ENCODE measurements around the gene ITPKA.

Gene ITPKA

DNA sequence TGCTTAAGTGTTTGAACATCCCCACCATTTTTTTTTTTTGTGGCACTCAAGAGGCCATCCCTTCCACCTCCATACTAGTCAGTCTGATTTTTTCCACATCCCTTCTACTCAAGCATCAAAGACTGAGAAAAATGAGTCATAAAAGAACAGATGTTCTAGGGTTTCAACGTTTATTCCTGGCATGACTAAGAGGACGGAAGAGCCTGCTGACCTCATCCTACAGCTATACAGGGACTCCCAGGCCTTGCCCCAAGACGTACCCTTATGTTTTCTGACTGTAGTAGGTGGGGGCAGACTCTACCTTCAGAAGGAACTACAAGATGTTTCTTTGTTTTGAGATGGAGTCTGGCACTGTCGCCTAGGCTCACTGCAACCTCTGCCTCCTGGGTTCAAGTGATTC, 3.3 kb upstream of the ITPKA start:
- DNase-seq = no peak

DNA sequence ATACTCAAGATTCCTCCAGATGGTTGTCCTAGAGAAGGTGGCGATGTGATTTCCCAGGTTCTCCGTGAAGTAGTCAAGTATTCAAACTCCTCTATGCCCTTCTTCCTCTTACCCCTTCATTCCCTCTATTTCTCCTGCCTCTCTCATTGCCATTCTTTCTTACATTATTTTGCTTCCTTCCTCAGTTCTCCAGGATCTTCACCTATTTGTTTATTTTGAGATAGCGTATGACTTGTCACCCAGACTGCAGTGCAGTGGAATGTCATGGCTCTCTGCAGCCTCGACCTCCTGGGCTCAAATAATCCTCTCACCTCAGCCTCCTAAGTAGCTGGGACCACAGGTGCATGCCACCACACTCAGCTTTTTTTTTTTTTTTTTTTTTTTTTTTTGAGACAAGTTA, 1.8 kb upstream of the ITPKA start:
- no peak for DNase-seq

DNA sequence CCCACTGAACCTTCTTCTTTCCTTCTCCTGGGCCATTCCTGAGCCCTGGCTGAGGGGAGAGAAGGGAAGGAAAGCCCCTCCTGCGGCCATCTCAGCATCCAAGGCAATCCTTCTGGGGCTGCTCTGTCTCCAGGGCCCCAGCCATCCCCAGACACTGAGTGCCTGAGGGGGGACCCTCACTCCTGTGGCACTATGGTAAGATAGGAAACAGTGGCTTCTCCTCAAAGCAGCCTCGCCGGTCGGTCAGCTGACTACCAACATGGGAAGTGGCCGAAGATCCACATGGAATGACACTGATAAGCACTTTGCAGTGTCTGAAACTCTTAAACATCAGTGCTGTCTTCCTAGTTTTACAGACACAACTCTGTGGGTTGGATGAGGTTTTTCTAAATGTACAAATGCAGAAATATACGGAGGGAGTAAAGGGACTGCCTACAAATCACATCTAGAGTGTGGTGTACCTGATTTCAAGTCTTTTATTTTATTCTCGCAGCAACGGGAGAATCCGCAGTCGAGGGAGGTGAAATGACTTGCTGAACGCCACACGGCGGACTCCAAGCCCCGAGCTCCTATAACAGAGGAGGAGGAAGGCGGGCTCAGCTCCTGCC, 973 bp upstream of the ITPKA start:
- DNase-seq = no peak

DNA sequence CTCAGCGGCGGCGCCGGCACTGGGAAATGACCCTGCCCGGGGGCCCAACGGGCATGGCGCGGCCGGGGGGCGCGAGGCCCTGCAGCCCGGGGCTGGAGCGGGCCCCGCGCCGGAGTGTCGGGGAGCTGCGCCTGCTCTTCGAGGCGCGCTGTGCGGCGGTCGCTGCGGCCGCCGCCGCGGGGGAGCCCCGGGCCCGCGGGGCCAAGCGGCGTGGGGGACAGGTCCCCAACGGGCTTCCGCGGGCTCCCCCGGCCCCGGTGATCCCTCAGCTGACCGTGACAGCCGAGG, 172 bp downstream of the ITPKA start:
- DNase-seq = no peak

DNA sequence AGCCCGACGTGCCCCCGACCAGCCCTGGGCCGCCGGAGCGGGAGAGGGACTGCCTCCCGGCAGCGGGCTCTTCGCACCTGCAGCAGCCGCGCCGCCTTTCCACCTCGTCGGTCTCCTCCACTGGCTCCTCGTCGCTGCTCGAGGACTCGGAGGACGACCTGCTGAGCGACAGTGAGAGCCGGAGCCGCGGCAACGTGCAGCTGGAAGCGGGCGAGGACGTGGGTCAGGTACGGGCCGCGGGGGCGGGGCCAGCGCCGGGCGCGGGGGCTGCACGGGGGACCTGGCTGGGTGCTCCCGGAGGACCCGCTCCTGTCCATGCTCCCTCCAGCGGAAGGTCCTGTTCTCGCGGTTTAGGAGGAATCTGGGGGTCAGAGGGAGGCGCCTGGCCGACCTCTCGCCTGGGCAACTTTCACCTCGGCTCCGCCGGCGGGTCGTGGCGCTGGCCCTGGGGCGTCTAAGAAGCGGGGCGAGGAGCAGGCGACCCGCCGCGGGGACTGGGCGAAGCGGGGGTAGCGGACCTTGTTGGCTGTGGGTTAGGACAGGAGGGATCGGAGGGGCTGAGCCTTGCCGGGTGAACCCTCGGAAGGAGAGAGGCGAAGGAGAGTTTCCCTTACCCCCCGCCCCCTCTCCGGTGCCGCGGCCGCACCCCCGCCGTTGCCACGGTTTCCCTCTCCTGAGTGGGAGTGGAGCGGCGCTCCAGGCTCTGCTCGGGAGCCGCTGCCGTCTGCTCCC, 682 bp downstream of the ITPKA start:
- peak; percentile 69 for DNase-seq

DNA sequence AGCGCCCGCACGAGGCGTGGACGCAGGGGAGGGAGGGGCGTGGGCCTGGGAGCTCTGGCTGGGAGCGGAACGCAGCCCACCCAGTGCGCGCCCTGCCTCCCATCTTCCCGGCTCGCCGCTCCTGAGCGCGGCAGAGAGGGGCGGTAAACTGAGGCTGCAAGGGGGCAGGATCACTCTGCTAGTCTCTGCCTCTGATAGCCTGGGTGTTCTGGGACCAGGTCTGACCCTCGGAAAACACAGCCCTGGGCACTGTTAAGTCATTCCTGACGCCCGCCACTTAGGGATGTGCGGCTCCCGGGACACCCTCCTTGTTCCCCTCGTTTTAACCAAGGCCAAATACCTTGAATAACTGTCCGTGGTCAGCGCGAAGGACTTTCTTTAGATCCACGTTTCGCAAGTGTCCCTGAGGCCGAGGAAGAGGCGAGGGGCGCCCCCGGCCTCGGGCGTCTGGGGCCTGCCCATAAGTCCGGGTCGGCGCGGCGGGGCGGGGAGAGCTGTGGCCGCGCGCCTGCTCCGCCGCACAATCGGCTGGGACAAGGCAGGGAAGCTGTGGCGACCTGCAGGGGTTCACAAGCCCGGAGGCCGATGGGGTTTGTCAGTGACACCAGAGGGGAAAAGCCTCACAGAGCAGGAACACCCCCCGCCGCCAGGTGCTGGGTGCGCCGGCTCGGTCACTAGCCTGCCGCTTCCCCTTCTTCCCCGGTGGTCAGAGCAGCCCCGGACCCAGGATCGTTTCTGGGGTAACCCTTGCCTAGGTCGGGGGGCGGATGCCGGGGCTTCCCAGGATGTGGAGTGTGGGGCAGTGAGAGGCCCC, 1.5 kb downstream of the ITPKA start:
- DNase-seq = peak; percentile 77

DNA sequence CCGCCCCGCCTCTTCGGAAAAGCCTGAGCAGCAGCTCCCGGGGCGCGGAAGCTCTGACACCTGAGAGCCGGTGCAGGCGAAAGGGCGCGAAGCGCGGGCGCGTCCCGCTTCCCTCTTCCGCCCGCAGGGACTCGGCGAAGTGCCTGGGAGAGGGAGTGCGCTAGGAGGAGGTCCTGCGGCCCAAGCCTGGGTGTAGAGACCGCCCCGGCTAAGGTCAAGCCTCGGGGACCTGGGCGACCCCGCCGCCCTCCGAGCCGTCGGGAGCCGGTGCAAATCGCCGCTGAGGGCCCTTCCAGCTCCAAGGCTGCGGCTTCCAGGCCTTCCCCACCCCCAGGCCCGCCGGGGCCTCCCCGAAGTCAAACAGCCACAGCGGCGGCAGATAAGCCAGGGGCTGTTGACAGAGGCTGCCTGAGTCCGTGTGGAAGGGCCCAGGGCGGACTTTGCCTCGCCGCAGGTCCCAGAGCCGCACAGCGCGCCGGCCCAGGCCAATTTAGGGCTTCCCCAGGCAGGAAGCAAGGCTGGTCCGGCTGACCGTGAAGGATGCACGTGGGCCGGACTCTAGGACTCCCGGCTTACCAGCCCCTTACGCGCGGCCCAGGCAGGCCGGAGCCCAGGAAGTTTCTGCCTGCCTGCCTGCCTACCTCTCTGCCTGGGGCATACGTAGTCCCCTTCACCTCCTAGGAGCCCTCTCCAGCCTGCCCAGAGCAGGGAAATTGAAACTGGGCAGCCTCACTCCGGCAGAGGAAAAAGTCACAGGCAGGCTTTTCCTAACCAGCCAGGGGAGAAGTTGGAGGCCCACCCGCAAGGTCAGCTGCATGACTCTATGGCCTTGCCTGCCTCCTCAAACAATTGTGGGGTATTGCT, 2.3 kb downstream of the ITPKA start:
- DNase-seq = peak; percentile 73

DNA sequence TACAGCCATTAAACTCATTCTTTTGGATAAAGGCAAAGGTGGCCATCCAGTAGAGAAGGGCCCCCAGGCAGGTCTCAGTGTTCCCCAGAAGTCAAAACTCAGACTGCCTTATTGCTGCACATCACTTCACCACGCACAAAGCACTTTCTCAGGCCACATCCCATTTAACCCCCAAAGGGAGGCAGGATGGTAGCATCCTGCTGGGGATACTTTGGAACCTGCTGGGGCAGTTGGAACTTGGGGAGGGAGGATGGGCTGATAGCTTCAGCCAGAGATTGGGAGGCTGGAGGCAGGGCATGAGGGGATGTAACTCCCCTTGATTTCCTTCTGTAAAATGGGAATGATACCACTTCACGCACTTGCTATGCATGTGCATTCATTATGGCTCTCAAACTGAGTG, 5.0 kb downstream of the ITPKA start:
- no peak for DNase-seq

DNA sequence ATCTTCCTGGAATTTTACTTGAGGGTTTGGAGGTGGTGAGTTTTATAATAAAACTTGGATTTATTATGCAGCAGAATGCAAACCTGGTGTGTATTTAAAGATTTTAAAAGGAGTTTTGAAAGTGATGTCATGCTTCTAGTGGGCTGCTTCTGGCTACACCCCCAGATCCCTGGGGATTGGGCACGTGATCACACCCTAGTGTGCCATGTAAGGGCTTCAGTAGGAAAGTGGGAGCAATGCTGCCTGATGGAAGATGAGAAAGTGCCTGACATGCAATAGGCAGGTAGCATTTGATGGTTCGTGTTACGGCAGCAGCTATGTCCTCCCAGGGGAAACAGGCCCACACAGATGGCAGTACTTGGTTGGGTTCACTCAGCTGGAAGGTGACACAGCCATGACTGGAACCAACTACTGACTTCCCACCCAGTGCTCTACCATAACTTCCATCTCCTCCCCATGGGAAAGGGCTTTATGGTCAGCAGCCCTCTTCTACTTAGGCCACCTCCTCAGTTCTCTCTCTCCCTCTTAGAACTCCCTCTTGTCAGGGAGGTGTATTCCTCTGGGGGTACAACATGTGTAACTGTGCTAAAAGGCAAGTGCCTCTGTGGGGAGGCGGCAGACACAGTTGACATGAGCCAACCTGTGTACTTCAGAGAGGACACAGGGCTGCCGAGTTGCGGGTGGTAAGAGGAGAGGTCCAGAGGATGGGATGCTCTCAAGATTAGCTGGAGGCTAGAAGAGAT, 5.6 kb downstream of the ITPKA start:
- DNase-seq = no peak

DNA sequence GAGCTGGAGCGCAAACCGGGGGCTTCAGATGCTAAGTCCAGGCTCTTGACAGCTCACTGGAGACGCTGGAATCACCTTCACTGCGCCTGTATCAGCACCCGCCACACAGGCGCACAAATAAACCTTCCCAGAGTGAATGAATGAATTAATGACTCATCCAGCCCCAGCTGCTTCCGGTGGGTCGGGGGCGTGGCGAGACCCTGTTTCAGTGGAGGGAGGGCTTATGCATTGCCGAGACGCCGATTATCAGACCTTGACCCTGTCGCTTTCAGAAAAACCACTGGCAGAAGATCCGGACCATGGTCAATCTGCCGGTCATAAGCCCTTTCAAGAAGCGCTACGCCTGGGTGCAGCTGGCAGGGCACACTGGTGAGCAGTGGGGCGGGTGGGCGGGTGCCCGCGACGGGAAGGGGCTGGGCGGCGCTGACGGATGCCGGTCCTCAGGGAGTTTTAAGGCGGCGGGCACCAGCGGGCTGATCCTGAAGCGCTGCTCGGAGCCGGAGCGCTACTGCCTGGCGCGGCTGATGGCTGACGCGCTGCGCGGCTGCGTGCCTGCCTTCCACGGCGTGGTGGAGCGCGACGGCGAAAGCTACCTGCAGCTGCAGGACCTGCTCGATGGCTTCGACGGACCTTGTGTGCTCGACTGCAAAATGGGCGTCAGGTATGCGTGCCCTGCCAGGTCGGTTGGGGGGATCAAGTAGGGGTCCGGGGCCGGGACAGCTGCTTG, 7.7 kb downstream of the ITPKA start:
- no peak for DNase-seq

DNA sequence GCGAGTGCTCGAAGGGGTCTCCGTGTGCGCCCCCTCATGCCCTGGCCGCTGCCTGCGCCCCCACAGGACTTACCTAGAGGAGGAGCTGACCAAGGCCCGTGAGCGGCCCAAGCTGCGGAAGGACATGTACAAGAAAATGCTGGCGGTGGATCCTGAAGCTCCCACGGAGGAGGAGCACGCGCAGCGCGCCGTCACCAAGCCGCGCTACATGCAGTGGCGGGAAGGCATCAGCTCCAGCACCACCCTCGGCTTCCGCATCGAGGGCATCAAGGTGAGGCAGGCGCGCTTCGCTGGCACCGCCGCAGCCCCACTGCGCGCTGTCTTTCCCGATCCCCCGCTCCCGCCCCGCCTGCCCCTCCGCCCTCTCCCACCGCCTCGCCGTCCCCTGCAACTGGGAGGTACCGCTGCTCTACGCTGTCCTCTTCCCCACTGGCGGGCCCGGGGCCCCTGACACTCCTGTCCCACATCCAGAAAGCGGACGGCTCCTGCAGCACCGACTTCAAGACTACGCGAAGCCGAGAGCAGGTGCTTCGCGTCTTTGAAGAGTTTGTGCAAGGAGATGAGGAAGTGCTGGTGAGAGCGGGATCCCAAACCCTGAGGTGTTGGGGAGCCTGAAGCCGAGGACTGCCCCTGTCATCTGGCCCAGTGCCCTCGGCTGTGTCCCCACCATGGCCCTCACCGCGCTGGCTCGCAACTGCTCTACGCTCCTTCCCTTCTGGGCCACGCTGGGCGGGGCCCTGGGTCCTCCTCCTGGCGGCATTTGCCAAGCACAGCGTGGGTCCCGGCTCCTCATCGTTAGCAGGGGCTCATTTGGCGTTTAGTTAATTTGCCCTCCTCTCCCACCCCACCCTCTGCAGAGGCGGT, 8.5 kb downstream of the ITPKA start:
- peak; percentile 50 for DNase-seq

DNA sequence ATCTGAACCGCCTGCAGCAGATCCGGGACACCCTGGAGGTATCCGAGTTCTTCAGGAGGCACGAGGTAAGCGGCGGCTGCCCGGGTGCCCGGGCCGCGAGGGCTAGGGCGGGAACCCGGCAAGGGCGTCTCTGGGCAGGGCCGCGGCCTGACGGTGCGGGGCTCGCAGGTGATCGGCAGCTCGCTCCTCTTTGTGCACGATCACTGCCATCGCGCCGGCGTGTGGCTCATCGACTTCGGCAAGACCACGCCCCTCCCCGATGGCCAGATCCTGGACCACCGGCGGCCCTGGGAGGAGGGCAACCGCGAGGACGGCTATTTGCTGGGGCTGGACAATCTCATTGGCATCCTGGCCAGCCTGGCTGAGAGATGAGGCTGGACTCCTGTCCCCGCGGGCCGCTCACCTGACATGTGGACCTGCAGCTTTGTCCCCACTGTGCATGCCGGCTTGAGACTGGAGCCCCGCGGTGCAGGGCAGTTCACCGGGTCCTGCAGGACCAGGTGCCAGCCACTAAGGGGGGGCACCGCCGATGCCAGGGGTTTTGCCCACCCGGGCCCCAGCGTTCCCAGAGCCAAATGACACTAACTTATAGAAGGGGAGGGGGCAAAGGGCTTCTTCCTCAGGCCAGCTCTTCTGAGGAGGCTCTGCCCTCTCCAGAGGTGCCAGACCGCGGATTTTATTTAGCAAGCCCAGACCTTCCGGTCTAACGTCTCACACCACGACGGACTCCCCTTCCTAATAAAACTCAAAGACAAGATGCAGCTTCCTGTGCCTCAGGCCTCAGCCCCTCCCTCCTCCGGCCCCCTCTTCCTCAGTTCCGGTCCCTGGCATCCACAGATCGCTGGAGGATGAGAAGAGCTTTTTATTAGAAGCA, 9.4 kb downstream of the ITPKA start:
- peak; percentile 46 for DNase-seq

DNA sequence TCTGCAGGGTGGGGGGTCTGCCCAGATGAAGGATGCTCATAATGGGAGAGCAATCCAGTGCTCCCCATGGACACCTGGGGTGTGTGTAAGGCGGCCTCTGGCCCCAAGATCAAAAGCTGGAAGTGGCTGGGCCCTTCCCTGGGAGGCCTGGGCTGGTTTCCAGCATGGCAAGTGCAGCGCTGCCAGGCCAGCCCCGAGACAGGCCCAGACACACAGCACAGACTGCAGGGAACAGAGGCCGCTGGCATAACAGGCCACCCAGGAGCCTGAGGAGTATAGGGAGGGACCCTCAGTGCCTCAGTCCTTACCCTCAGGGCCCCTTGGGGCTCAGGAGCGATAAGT, 10.0 kb downstream of the ITPKA start:
- no peak for DNase-seq

DNA sequence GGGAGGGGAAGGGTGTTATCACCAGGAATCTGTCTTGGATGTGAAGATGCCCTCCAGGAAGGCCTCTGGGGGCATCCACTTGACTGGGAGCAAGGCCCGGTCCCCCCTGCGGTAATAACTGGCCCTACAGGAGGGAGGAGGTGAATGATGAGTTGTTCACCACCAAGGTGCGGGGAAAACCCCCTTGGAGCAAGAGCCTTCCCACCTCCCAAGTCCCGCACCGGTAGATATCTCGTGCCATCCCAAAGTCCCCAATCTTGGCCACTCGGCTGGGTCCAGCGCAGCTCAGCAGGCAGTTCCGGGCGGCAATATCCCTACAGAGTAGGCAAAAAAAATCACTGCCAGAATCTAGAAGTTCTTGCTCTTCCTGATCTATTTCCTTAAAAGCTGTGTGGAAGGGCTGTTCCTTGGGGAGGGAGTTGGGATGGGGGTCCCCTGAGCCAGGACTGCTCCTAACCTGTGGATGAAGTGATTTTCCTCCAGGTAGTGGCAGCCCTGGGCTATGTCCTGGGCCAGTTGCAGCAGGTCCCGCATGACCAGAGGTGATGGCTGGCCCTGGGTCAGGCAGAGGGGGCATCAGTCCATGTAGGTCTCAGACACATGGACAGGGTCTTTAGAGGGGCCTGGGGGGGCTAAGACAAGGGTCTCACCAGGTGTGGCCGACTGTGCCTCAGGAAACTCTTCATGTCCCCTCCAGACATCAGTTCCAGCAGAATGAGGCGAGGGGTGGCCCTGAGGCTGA, 11.2 kb downstream of the ITPKA start:
- DNase-seq = no peak

DNA sequence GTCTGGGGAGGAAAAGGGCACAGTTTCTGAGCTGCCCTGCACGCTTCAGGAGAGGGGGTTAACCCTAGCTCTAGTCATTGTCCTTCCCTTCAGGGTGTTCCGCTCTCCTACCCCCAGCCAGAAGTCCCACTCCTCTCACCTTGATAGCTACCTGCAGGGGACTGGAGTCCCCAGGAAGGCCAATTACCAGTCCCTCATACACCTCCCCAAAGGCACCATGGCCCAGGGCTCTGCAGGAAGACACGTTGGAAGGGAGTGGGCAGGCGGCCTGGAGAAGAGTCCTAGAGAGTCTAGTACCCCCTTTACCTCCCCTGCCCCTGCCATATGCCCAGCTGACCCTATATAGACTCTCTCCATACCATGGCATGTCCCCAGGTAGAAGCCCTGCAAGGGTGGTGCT, 12.1 kb downstream of the ITPKA start:
- DNase-seq = no peak

DNA sequence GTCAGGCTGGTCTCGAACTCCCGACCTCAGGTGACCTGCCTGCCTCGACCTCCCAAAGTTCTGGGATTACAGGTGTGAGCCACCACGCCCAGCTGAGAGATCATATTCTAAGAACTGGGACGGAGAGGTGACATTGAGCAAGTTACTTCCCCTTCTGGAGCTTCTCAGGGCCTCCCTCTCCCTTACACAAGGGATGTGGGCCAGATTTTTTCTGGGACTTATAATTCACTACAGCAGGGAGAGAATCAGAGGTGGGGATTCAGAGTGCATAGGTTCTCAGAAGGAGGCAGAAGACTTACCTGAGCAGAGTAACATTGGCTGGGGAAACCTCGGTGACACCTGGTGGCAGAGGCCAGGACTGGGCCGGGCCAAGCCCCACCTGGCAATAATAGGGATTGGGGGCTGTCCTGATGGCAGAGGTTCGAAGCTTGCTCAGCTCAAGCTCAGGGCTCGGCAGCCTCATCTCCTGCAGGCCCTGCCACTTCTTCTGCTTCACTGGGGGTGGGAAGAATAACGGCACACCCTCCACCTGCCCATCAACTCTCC, 13.2 kb downstream of the ITPKA start:
- DNase-seq = no peak

DNA sequence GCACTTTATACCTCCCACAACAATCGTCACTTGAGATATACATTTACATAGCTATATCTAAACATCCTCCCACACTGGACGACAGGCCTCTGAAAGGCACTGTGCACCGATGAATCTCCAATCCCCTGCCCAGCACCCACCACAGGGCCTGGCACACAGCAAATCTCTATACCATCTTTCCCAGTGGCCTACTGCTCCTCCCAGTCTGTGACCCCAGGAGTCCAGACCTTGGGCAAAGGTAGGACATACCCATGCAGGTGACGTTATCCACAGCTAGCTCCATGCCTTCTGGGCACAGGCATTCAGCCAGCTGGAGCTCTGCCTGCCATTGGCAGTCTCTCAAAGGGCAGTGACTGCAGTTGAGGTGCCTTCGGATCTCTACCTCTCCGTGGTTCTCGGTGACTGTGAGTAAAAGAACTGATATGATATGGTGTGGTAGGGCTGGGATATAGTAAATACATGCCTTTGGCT, 14.2 kb downstream of the ITPKA start:
- no peak for DNase-seq

DNA sequence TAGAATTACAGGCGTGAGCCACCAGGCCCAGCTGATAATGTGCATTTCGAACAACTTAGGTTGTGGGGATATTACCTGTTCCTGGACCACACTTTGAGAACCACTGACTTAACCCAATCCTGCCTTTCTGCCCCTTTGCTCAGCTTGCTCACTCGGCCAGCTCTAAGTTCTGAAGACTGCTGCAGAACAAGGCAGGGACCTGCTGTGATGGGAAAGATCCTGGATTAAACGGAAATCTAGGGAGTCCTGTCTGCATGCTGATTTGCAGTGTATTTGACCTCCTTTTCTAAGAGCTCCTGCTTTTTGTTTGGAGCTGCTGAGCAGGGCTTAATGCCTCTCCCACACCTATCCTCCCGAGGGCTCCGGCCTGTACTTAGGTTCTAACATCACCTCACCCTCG, 17.1 kb downstream of the ITPKA start:
- no peak for DNase-seq
